Smooth muscle cell (in vitro differentiated cells): ENCODE results near the gene CASK. TPM values are rescaled to one million over a fixed set of nuclear protein-coding genes. Genes with fewer than 3 reads are reported as not detected.
"Not testable (repeated sequence)": the region's sequence is repeated elsewhere in the genome, so short reads cannot be mapped to it uniquely, and the experiment has no call there.

Experiments used
- DNase-seq: peaks from one replicate; lab custom pipeline; 2025; ENCODE audit not compliant: unreplicated experiment; lab: John Stamatoyannopoulos, UW
- H2AFZ ChIP-seq: fragments of 200-600 bp; sonication (generic); 2 replicates; pipeline ENCODE4 v1.6.0; 2016; ENCODE audit warnings: antibody characterized with exemption, low read depth, mild to moderate bottlenecking
- H3F3A ChIP-seq: fragments of 200-600 bp; sonication (generic); 2 replicates; pipeline ENCODE4 v1.6.0; 2017; ENCODE audit warnings: antibody characterized with exemption, low read depth
- H3K27ac ChIP-seq: fragments of 200-600 bp; sonication (generic); 2 replicates; pipeline ENCODE4 v1.5.1; 2016; ENCODE audit warnings: low read depth, mild to moderate bottlenecking
- H3K27me3 ChIP-seq: fragments of 200-600 bp; sonication (generic); 2 replicates; pipeline ENCODE4 v1.6.1; 2016; ENCODE audit warnings: low read depth, mild to moderate bottlenecking
- H3K36me3 ChIP-seq: fragments of 200-600 bp; sonication (generic); 2 replicates; pipeline ENCODE4 v1.5.1; 2016; ENCODE audit warnings: low read depth
- H3K4me1 ChIP-seq: fragments of 200-600 bp; sonication (generic); 2 replicates; pipeline ENCODE4 v1.5.1; 2016; ENCODE audit warnings: low read depth
- H3K4me2 ChIP-seq: fragments of 200-600 bp; sonication (generic); 2 replicates; pipeline ENCODE4 v1.6.0; 2016; ENCODE audit warnings: mild to moderate bottlenecking
- H3K4me3 ChIP-seq: fragments of 200-600 bp; sonication (generic); 2 replicates; pipeline ENCODE4 v1.5.1; 2016; ENCODE audit warnings: mild to moderate bottlenecking
- H3K79me2 ChIP-seq: fragments of 200-600 bp; sonication (generic); 2 replicates; pipeline ENCODE4 v1.6.0; 2016; ENCODE audit warnings: low read depth, mild to moderate bottlenecking
- H3K9ac ChIP-seq: fragments of 200-600 bp; sonication (generic); 2 replicates; pipeline ENCODE4 v1.6.0; 2016; ENCODE audit warnings: low read depth
- H3K9me3 ChIP-seq: fragments of 200-600 bp; sonication (generic); replicated peaks from 2 replicates; pipeline ENCODE4 v1.5.1; 2016; ENCODE audit warnings: low read depth
- H4K20me1 ChIP-seq: fragments of 200-600 bp; sonication (generic); 2 replicates; pipeline ENCODE4 v1.6.0; 2016; ENCODE audit warnings: low read depth
- CTCF ChIP-seq: fragments of 200-600 bp; sonication (generic); IDR thresholded peaks from 2 replicates; pipeline ENCODE4 v1.5.1; 2017; ENCODE audit warnings: borderline replicate concordance, mild to moderate bottlenecking, antibody characterized with exemption; ENCODE audit not compliant: insufficient read depth, poor library complexity, severe bottlenecking
- WGBS: methylation state at CpG from one replicate; pipeline ENCODE4 v1.1.7; 2016; ENCODE audit warnings: low lambda C conversion rate; 5-methylcytosine and 5-hydroxymethylcytosine counted together
- polyA plus RNA-seq: library from polyadenylated mRNA; unstranded; fragments of >200 nt; fragmentation: Nextera tagmentation; extraction: Ambion mirVana; gene quantifications from 2 replicates; pipeline ENCODE4 v1.2.1, GENCODE V29; 2016
- total RNA-seq: library from RNA; depleted of rRNA; stranded (reverse); fragments of >200 nt; gene quantifications from 2 replicates; pipeline ENCODE4 v1.2.3, GENCODE V29; 2014

Gene CASK
- total and polyA plus RNA-seq, 2 experiments from 2014 or later = 49.4 to 97.5 TPM

GRCh38 chrX:41661366-41662095, 261.8 kb downstream of the CASK start:
- Histone ChIP-seq H3K27me3 (no peaks in the 10 kb centered on the region), H3K36me3 (no peaks in the 10 kb centered on the region), H4K20me1 (no peaks in the 10 kb centered on the region), H3K4me3 (no peak overlapping the region), H3K79me2 (no peaks in the 10 kb centered on the region), H3K9ac (no peak overlapping the region), H3K4me2 (no peak overlapping the region), H2AFZ (no peak overlapping the region), H3K4me1 (no peaks in the 10 kb centered on the region), H3F3A (no peaks in the 10 kb centered on the region), H3K27ac (peak overlapping the region; percentile 15), H3K9me3 (no peaks in the 10 kb centered on the region)
- TF ChIP-seq CTCF = no peak
- DNase-seq = no peak
- WGBS = 50% methylated on average over 2 of the region's 2 CpGs

- Histone ChIP-seq H3K36me3 (peaks cover 4% of the 10 kb centered on the region), H3F3A (no peaks in the 10 kb centered on the region), H3K4me2 (no peak overlapping the region), H3K4me1 (no peaks in the 10 kb centered on the region), H2AFZ (no peak overlapping the region), H3K27ac (no peak overlapping the region), H3K4me3 (no peak overlapping the region), H3K9me3 (peaks cover 4% of the 10 kb centered on the region), H3K79me2 (no peaks in the 10 kb centered on the region), H3K27me3 (no peaks in the 10 kb centered on the region), H4K20me1 (no peaks in the 10 kb centered on the region), H3K9ac (no peak overlapping the region)
- DNase-seq = no peak
- 86% methylated on average over 4 of the region's 4 CpGs for WGBS
- TF ChIP-seq CTCF = no peak
Observed at GRCh38 chrX:41655631-41656030, 267.7 kb downstream of the CASK start.

- Histone ChIP-seq H2AFZ (no peak overlapping the region), H3K36me3 (peaks cover 4% of the 10 kb centered on the region), H3K4me2 (no peak overlapping the region), H3K4me3 (no peak overlapping the region), H4K20me1 (no peaks in the 10 kb centered on the region), H3K9me3 (peaks cover 4% of the 10 kb centered on the region), H3K79me2 (no peaks in the 10 kb centered on the region), H3K27me3 (no peaks in the 10 kb centered on the region), H3F3A (no peaks in the 10 kb centered on the region), H3K27ac (no peak overlapping the region), H3K4me1 (no peaks in the 10 kb centered on the region), H3K9ac (no peak overlapping the region)
- TF ChIP-seq CTCF = no peak
- DNase-seq = no peak
- 80% methylated on average over 4 of the region's 4 CpGs for WGBS
Observed at GRCh38 chrX:41655101-41655500, 268.3 kb downstream of the CASK start.

GRCh38 chrX:41653125-41653524, 270.2 kb downstream of the CASK start:
- H3K27ac ChIP-seq = no peak overlapping the region
- no peaks in the 10 kb centered on the region for H3F3A ChIP-seq
- DNase-seq = no peak
- TF ChIP-seq CTCF = no peak
- no peaks in the 10 kb centered on the region for H3K4me1 ChIP-seq
- WGBS = 84% methylated on average over 4 of the region's 4 CpGs
- H3K4me2 ChIP-seq = no peak overlapping the region
- no peaks in the 10 kb centered on the region for H4K20me1 ChIP-seq
- no peaks in the 10 kb centered on the region for H3K79me2 ChIP-seq
- H2AFZ ChIP-seq = no peak overlapping the region
- H3K27me3 ChIP-seq = no peaks in the 10 kb centered on the region
- no peak overlapping the region for H3K4me3 ChIP-seq
- H3K9ac ChIP-seq = no peak overlapping the region
- H3K36me3 ChIP-seq = peaks cover 4% of the 10 kb centered on the region
- H3K9me3 ChIP-seq = peaks cover 4% of the 10 kb centered on the region

GRCh38 chrX:41646201-41646600, 277.2 kb downstream of the CASK start:
- not testable (repeated sequence) for H3K79me2 ChIP-seq, H3K4me2 ChIP-seq, H3K9me3 ChIP-seq, DNase-seq, H2AFZ ChIP-seq, H4K20me1 ChIP-seq, H3F3A ChIP-seq, H3K4me1 ChIP-seq, H3K36me3 ChIP-seq, H3K4me3 ChIP-seq, H3K27ac ChIP-seq, H3K9ac ChIP-seq, H3K27me3 ChIP-seq
- 64% methylated on average over 2 of the region's 2 CpGs for WGBS
